ENCODE measurements around the gene PTPRD.

The PTPRD gene

GRCh38 chr9:10566848-10567247 lies 46.0 kb downstream of the PTPRD start:
- no peak for DNase-seq (ENCODE audit: insufficient read length, low spot score)
- no peak for TF ChIP-seq CTCF (IDR thresholded peaks at IDR 0.05; ENCODE audit: insufficient read depth, missing control alignments)
- no peak for FAIRE-seq

GRCh38 chr9:10562581-10563343 lies 50.0 kb downstream of the PTPRD start:
- FAIRE-seq (no peak), DNase-seq (ENCODE audit: insufficient read length, low spot score) (no peak)
- TF ChIP-seq CTCF (IDR thresholded peaks at IDR 0.05; ENCODE audit: insufficient read depth, missing control alignments): no peak

- FAIRE-seq: no peak
- TF ChIP-seq CTCF (IDR thresholded peaks at IDR 0.05; ENCODE audit: insufficient read depth, missing control alignments): no peak
- DNase-seq (ENCODE audit: insufficient read length, low spot score): no peak
Observed at GRCh38 chr9:10548348-10548747, 64.5 kb downstream of the PTPRD start.

- DNase-seq (ENCODE audit: insufficient read length, low spot score): no peak
- no peak for FAIRE-seq
- no peak for TF ChIP-seq CTCF (IDR thresholded peaks at IDR 0.05; ENCODE audit: insufficient read depth, missing control alignments)
Observed at GRCh38 chr9:10538073-10538472, 74.7 kb downstream of the PTPRD start.

- no peak for FAIRE-seq
- TF ChIP-seq CTCF (IDR thresholded peaks at IDR 0.05; ENCODE audit: insufficient read depth, missing control alignments): no peak
- DNase-seq (ENCODE audit: insufficient read length, low spot score): no peak
Observed at GRCh38 chr9:10534850-10535249, 78.0 kb downstream of the PTPRD start.

- TF ChIP-seq CTCF (IDR thresholded peaks at IDR 0.05; ENCODE audit: insufficient read depth, missing control alignments): no peak
- FAIRE-seq (no peak), DNase-seq (ENCODE audit: insufficient read length, low spot score) (no peak)
Observed at GRCh38 chr9:10525972-10526371, 86.8 kb downstream of the PTPRD start.

- DNase-seq (ENCODE audit: insufficient read length, low spot score) (no peak), FAIRE-seq (no peak)
- TF ChIP-seq CTCF (IDR thresholded peaks at IDR 0.05; ENCODE audit: insufficient read depth, missing control alignments): no peak
Observed at GRCh38 chr9:10523164-10523563, 89.6 kb downstream of the PTPRD start.
